Stomach (tissue), 4 donors: ENCODE results near the gene DFFA.
"Not testable (repeated sequence)": the region's sequence is repeated elsewhere in the genome, so short reads cannot be mapped to it uniquely, and the experiment has no call there.

Experiments used
- CTCF ChIP-seq, 7 experiments: fragments of 450-650 bp in 4 of 7; fragments of 200-600 bp in 3 of 7; sonication (generic) in 3 of 7; IDR thresholded peaks; one replicate each; pipeline ENCODE4 v1.5.1; 2016 to 2019; ENCODE audit warnings: antibody characterized with exemption in 7 of 7, control low read depth in 2 of 7, mild to moderate bottlenecking in 1 of 7
- EP300 ChIP-seq: sonication (generic); formaldehyde crosslinking; IDR thresholded peaks from one replicate; pipeline ENCODE4 v1.6.1; 2017; ENCODE audit warnings: antibody characterized with exemption
- POLR2A ChIP-seq, 4 donors: fragments of 450-650 bp; IDR thresholded peaks; one replicate each; pipeline ENCODE4 v1.6.1; 2016; ENCODE audit warnings: antibody characterized with exemption in 4 of 4, control low read depth in 2 of 4, mild to moderate bottlenecking in 1 of 4, moderate library complexity in 1 of 4

- not testable (repeated sequence) for TF ChIP-seq CTCF (IDR thresholded peaks at IDR 0.05); POLR2A (IDR thresholded peaks at IDR 0.05); EP300
Observed at GRCh38 chr1:10426535-10426848, 45.8 kb downstream of the DFFA start.
